ENCODE measurements around the gene OTUD5. TPM values are rescaled to one million over a fixed set of nuclear protein-coding genes. Genes with fewer than 3 reads are reported as not detected.
A peak's percentile ranks its signal among the peaks of the same experiment; 100 is the strongest.

OTUD5 gene
- total and polyA plus RNA-seq, 7 donors, result 17.5 to 38.7 (median 28.3) TPM

- no peak for TF ChIP-seq CTCF (IDR thresholded peaks at IDR 0.05)
- intact Hi-C loops (cut with DNase I), result loop anchor here in 1 of 2 donors (10.0 kb wide), 1 partner anchor 273 kb away; no protein-coding TSS in a partner anchor
- no peaks in the 10 kb centered on the region for H3K27me3 ChIP-seq (ENCODE audit: insufficient read depth in 3 of 3, low read length in 2 of 3)
- DNase-seq, result no peak
- H3K9me3 ChIP-seq, result no peaks in the 10 kb centered on the region
- peaks cover 0 to 14% of the 10 kb centered on the region in 2 donors for H3K36me3 ChIP-seq (ENCODE audit: insufficient read depth in 1 of 2, low read depth in 1 of 2)
- ATAC-seq, result peak in 1 of 4 donors; percentile 1
- H3K4me3 ChIP-seq, result peak overlapping the region; percentile 62
- 11 to 48% (median 13%) methylated on average over 9 to 23 of the region's 23 CpGs for WGBS, 3 donors
- peak overlapping the region; percentile 70 for H3K27ac ChIP-seq
- no peaks in the 10 kb centered on the region for H3K4me1 ChIP-seq
Measured at GRCh38 chrX:48918301-48918642, 39.1 kb downstream of the OTUD5 start.

- Histone ChIP-seq H3K36me3 (ENCODE audit: insufficient read depth in 1 of 2, low read depth in 1 of 2) (peaks cover 0 to 5% of the 10 kb centered on the region in 2 donors), H3K27ac (peak overlapping the region; percentile 42), H3K4me3 (peak overlapping the region; percentile 33), H3K27me3 (ENCODE audit: insufficient read depth in 3 of 3, low read length in 2 of 3) (no peaks in the 10 kb centered on the region), H3K4me1 (no peaks in the 10 kb centered on the region), H3K9me3 (no peaks in the 10 kb centered on the region)
- 10 to 38% (median 22%) methylated on average over 21 to 27 of the region's 27 CpGs for WGBS, 3 donors
- DNase-seq, result peak; percentile 87 to 93
- ATAC-seq, result peak; percentile 76 to 81 (median 78)
- peak; percentile 87 for TF ChIP-seq CTCF (IDR thresholded peaks at IDR 0.05)
- intact Hi-C loops (cut with DNase I), result loop anchor here in 1 of 2 donors (10.0 kb wide), 1 partner anchor 273 kb away; no protein-coding TSS in a partner anchor
Measured at GRCh38 chrX:48917139-48918001, 40.0 kb downstream of the OTUD5 start.

GRCh38 chrX:48914593-48915493, 42.6 kb downstream of the OTUD5 start:
- TF ChIP-seq CTCF (IDR thresholded peaks at IDR 0.05), result no peak
- Histone ChIP-seq H3K36me3 (ENCODE audit: insufficient read depth in 1 of 2, low read depth in 1 of 2) (no peaks in the 10 kb centered on the region), H3K4me1 (no peaks in the 10 kb centered on the region), H3K27ac (no peak overlapping the region), H3K27me3 (ENCODE audit: insufficient read depth in 3 of 3, low read length in 2 of 3) (no peaks in the 10 kb centered on the region), H3K4me3 (no peak overlapping the region), H3K9me3 (no peaks in the 10 kb centered on the region)
- WGBS, 3 donors, result 83 to 90% (median 89%) methylated on average over 13 of the region's 13 CpGs
- ATAC-seq (no peak), DNase-seq (no peak)
- intact Hi-C loops (cut with DNase I), result loop anchor here in 1 of 2 donors (10.0 kb wide), 1 partner anchor 270 kb away; no protein-coding TSS in a partner anchor

GRCh38 chrX:48913605-48914366, 43.6 kb downstream of the OTUD5 start:
- Histone ChIP-seq H3K36me3 (ENCODE audit: insufficient read depth in 1 of 2, low read depth in 1 of 2) (no peaks in the 10 kb centered on the region), H3K4me1 (no peaks in the 10 kb centered on the region), H3K4me3 (no peak overlapping the region), H3K27ac (no peak overlapping the region), H3K27me3 (ENCODE audit: insufficient read depth in 3 of 3, low read length in 2 of 3) (no peaks in the 10 kb centered on the region), H3K9me3 (no peaks in the 10 kb centered on the region)
- TF ChIP-seq CTCF (IDR thresholded peaks at IDR 0.05), result no peak
- intact Hi-C loops (cut with DNase I), result loop anchor here in 1 of 2 donors (10.0 kb wide), 1 partner anchor 269 kb away; no protein-coding TSS in a partner anchor
- WGBS, 3 donors, result 83 to 85% (median 85%) methylated on average over 1 to 5 of the region's 5 CpGs
- DNase-seq, result no peak
- no peak for ATAC-seq
